MM.1S (cell line): Measurements from ENCODE around the gene TSC22D3.

Experiments used
- DNase-seq: peaks from one replicate; pipeline ENCODE4 v3.0.0-alpha.2; 2015
- H2AFZ ChIP-seq: fragments of 300-600 bp; sonication (generic); 2 replicates; pipeline ENCODE4 v1.6.0; 2016; ENCODE audit warnings: antibody characterized with exemption, low read length
- H3F3A ChIP-seq: fragments of 300-600 bp; sonication (generic); 2 replicates; pipeline ENCODE4 v1.6.1; 2016; ENCODE audit warnings: mild to moderate bottlenecking, antibody characterized with exemption, low read length, moderate library complexity, mixed read lengths; ENCODE audit not compliant: insufficient read depth
- H3K27ac ChIP-seq: fragments of 300-600 bp; sonication (generic); 2 replicates; pipeline ENCODE4 v1.5.1; 2016; ENCODE audit warnings: mild to moderate bottlenecking, low read length
- H3K27me3 ChIP-seq: fragments of 300-600 bp; sonication (generic); replicated peaks from 2 replicates; pipeline ENCODE4 v1.6.0; 2016; ENCODE audit warnings: low read length; ENCODE audit not compliant: insufficient read depth
- H3K36me3 ChIP-seq: fragments of 300-600 bp; sonication (generic); replicated peaks from 2 replicates; pipeline ENCODE4 v1.6.1; 2016; ENCODE audit warnings: mild to moderate bottlenecking, low read length, mixed read lengths; ENCODE audit not compliant: insufficient read depth
- H3K4me1 ChIP-seq: fragments of 300-600 bp; sonication (generic); 2 replicates; pipeline ENCODE4 v1.6.1; 2016; ENCODE audit warnings: low read length, mixed read lengths
- H3K4me2 ChIP-seq: fragments of 300-600 bp; sonication (generic); 2 replicates; pipeline ENCODE4 v1.6.0; 2016; ENCODE audit warnings: low read depth, low read length
- H3K4me3 ChIP-seq: fragments of 300-600 bp; sonication (generic); 2 replicates; pipeline ENCODE4 v1.5.1; 2016; ENCODE audit warnings: low read length, mixed read lengths
- H3K79me2 ChIP-seq: fragments of 300-600 bp; sonication (generic); 2 replicates; pipeline ENCODE4 v1.6.1; 2016; ENCODE audit warnings: mixed run types, low read length, mixed read lengths
- H3K9ac ChIP-seq: fragments of 300-600 bp; sonication (generic); 2 replicates; pipeline ENCODE4 v1.6.1; 2016; ENCODE audit warnings: low read length, mixed read lengths
- H3K9me2 ChIP-seq: fragments of 300-600 bp; sonication (generic); replicated peaks from 2 replicates; pipeline ENCODE4 v1.6.1; 2016; ENCODE audit warnings: mild to moderate bottlenecking, low read length, mixed read lengths; ENCODE audit not compliant: insufficient read depth
- H3K9me3 ChIP-seq: fragments of 300-600 bp; sonication (generic); replicated peaks from 2 replicates; pipeline ENCODE4 v1.6.1; 2016; ENCODE audit warnings: mild to moderate bottlenecking, low read length, mixed read lengths; ENCODE audit not compliant: insufficient read depth
- H4K20me1 ChIP-seq: fragments of 300-600 bp; sonication (generic); 2 replicates; pipeline ENCODE4 v1.6.1; 2016; ENCODE audit warnings: mild to moderate bottlenecking, low read length, moderate library complexity, mixed read lengths; ENCODE audit not compliant: insufficient read depth
- CTCF ChIP-seq: fragments of 300-600 bp; sonication (generic); IDR thresholded peaks from 2 replicates; pipeline ENCODE4 v1.5.1; 2016; ENCODE audit warnings: antibody characterized with exemption, low read length, mixed read lengths
- EZH2 ChIP-seq: fragments of 300-600 bp; sonication (generic); optimal IDR thresholded peaks from 2 replicates; pipeline ENCODE3; 2017; ENCODE audit warnings: low read depth, mild to moderate bottlenecking, antibody characterized with exemption, low read length, mixed read lengths
- EZH2phosphoT487 ChIP-seq: fragments of 300-600 bp; sonication (generic); IDR thresholded peaks from 2 replicates; pipeline ENCODE4 v1.6.1; 2018; ENCODE audit warnings: antibody characterized with exemption, low read length

TSC22D3 gene

GRCh38 chrX:107666931-107667330, 108.7 kb downstream of the TSC22D3 start:
- no peak for TF ChIP-seq EZH2phosphoT487
- TF ChIP-seq EZH2: no peak
- TF ChIP-seq CTCF: no peak
- no peaks in the 10 kb centered on the region for H4K20me1 ChIP-seq
- H3K79me2 ChIP-seq: peaks cover 5% of the 10 kb centered on the region; the same call in 1 of the 2 replicates
- H3K9me2 ChIP-seq: no peaks in the 10 kb centered on the region
- H3K27me3 ChIP-seq: no peaks in the 10 kb centered on the region
- peaks cover 4% of the 10 kb centered on the region; the same call in 1 of the 2 replicates for H3K4me1 ChIP-seq
- H3K27ac ChIP-seq: no peak overlapping the region
- no peak overlapping the region for H3K9ac ChIP-seq
- H3F3A ChIP-seq: no peaks in the 10 kb centered on the region
- H2AFZ ChIP-seq: no peak overlapping the region
- no peak overlapping the region for H3K4me2 ChIP-seq
- H3K36me3 ChIP-seq: no peaks in the 10 kb centered on the region
- DNase-seq: no peak
- no peaks in the 10 kb centered on the region for H3K9me3 ChIP-seq
- H3K4me3 ChIP-seq: no peak overlapping the region
